Measurements from ENCODE around the gene OCIAD2. TPM values are rescaled to one million over a fixed set of nuclear protein-coding genes. Genes with fewer than 3 reads are reported as not detected.

The OCIAD2 gene, protein sequence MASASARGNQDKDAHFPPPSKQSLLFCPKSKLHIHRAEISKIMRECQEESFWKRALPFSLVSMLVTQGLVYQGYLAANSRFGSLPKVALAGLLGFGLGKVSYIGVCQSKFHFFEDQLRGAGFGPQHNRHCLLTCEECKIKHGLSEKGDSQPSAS
- 68.1 and 149 TPM in 2 replicates for total RNA-seq (2014; rRNA removed; shearing (Covaris generic); ENCODE audit: low replicate concordance)

DNA sequence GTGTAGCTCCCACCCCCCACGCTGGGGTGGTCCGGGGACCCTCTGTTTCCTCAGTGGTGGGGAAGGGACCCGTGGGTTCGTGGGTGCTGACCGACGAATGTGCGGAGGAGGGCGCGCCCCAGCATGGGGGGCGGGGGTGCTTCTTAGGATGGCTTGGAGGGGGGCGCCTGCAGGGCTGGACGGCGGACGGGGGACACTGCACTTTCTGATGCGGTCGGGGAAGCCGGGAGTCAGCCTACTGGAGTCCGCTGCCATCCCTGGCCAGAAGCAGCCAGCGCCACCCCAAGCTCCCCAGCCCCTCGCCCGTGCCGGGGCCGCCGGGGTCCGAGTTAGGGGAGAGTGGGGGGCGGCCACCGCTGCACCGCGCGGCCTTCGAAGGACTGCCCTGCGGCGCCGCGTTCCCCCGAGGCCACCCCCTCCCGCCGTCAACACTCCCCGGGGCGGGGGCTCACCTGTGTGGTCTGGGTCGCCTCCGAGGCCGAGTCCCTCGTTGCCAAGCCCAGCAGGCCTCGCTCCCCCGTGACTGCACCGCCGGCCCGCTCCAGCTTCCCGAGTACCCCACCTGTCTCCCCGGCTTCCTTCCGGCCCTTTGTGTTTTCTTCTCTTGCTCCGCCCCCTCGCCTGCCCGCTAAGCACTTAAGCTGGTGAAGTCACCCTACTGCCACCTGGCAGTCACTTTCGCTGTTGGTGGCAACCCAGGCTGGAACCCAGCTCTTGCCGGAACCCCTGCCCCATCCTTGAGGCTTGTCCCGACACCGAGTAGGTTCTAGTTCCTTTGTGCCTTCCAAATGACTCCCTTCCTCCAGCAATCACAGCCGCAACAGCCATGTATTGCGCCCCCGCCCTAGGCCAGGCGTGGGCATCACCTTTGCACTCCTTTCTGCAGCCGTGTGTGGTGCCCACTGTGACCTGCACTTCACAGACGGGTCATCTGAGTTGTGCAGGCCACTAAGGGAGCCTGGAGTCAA lies at the start of gene OCIAD2:
Gene OCIAD2 (minus strand): TSS at position 569 of the 968 bp plus-strand sequence. CDS start 2,225 bp downstream, outside the sequence.
- no peaks in the 10 kb centered on the region for H4K20me1 ChIP-seq (ENCODE audit: insufficient read depth, low read depth, low read length)

DNA sequence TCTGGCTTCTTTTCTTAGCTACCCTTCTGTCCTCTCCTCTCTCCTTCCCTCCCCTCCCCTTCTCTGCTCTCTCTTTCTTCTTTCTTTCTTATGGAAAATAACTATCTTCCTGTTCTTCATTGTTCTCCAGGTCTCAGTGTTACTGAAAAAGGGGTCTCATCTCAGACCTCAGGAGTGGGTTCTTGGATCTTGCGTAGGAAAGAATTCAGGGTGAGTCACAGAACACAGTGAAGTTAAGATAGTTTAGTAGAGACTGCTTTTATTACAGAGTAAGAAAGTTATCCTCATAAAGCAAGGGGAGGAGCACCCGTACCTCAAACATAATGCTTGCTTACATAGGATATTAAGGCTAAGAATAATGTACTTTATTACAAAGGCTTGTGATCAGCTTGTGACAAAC lies 47.7 kb upstream of the OCIAD2 start:
- no peak overlapping the region for H2AFZ ChIP-seq (ENCODE audit: low read length)

More for the DNA sequence above, at the start of gene OCIAD2:
- H3K4me1 ChIP-seq (ENCODE audit: low read length) = peaks cover 25% of the 10 kb centered on the region
- H3K4me2 ChIP-seq (ENCODE audit: low read depth, low read length, poor library complexity, severe bottlenecking) = peak within 1 kb of the TSS; percentile 83
- H2AFZ ChIP-seq (ENCODE audit: low read length) = peak within 1 kb of the TSS; percentile 95
- no peaks in the 10 kb centered on the region for H3K9me3 ChIP-seq (ENCODE audit: low read length)
- peaks cover 8% of the 10 kb centered on the region; the same call in 1 of the 2 replicates for H3K36me3 ChIP-seq (ENCODE audit: insufficient read depth, low read length)
- no peaks in the 10 kb centered on the region for H3K9me2 ChIP-seq (replicated peaks; ENCODE audit: insufficient read depth, low read length)
- H3K79me2 ChIP-seq (ENCODE audit: low read length) = peaks cover 24% of the 10 kb centered on the region
- H3K27me3 ChIP-seq (ENCODE audit: low read length) = no peaks in the 10 kb centered on the region
- peak within 1 kb of the TSS; percentile 11; the same call in 1 of the 2 replicates for H3K27ac ChIP-seq (ENCODE audit: low read length)
- DNase-seq = peak; percentile 94
- H3K4me3 ChIP-seq (ENCODE audit: low read length) = peak within 1 kb of the TSS; percentile 92
- peak within 1 kb of the TSS; percentile 85 for H3K9ac ChIP-seq (ENCODE audit: low read length)

DNA sequence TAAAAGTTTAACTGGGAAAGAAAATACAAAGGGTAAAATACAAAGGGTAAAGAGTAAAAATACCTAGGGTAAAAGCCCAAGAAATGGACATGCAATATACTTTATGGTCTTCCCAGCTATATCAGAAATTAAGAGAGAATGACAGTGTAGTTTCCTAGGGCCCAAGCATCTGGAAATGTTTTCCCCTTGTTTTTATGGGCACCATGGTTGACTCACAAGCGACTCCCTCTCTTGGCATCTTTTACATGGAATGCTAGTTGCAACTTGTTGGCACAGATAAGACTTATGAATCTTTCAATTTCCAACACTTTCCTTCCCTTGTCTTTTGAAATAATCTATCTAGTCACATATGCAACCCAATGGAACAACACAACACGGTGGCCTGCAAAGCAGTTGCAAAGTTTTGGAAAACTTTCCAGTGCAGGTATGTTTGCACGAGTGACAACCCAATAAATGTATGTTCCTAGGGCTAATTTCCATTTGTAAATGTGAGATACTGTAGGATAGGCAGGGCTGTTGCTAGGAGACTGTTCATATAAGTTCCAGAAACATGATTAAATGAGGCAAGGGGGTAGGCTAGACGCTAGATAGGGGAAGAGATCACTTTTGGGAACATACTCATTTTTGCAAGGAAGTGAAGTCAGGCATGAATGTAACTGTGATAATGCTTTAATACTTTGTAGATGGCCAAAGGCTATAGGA lies 43.1 kb upstream of the OCIAD2 start:
- no peak overlapping the region for H3K4me2 ChIP-seq (ENCODE audit: low read depth, low read length, poor library complexity, severe bottlenecking)
- no peak overlapping the region for H3K27ac ChIP-seq (ENCODE audit: low read length)
- no peak overlapping the region for H3K4me3 ChIP-seq (ENCODE audit: low read length)
- no peaks in the 10 kb centered on the region for H3K9me3 ChIP-seq (ENCODE audit: low read length)
- no peaks in the 10 kb centered on the region for H3K9me2 ChIP-seq (replicated peaks; ENCODE audit: insufficient read depth, low read length)
- H3K27me3 ChIP-seq (ENCODE audit: low read length) = no peaks in the 10 kb centered on the region
- H3K4me1 ChIP-seq (ENCODE audit: low read length) = peaks cover 5% of the 10 kb centered on the region
- H3K36me3 ChIP-seq (ENCODE audit: insufficient read depth, low read length) = no peaks in the 10 kb centered on the region
- no peak overlapping the region for H3K9ac ChIP-seq (ENCODE audit: low read length)
- no peaks in the 10 kb centered on the region for H4K20me1 ChIP-seq (ENCODE audit: insufficient read depth, low read depth, low read length)
- DNase-seq = no peak
- no peak overlapping the region for H2AFZ ChIP-seq (ENCODE audit: low read length)
- H3K79me2 ChIP-seq (ENCODE audit: low read length) = no peaks in the 10 kb centered on the region

More for the DNA sequence above, 47.7 kb upstream of the OCIAD2 start:
- Histone ChIP-seq H3K27me3 (ENCODE audit: low read length) (no peaks in the 10 kb centered on the region), H3K4me3 (ENCODE audit: low read length) (no peak overlapping the region), H3K79me2 (ENCODE audit: low read length) (no peaks in the 10 kb centered on the region), H3K4me1 (ENCODE audit: low read length) (peaks cover 5% of the 10 kb centered on the region), H4K20me1 (ENCODE audit: insufficient read depth, low read depth, low read length) (no peaks in the 10 kb centered on the region), H3K9me3 (ENCODE audit: low read length) (no peaks in the 10 kb centered on the region), H3K27ac (ENCODE audit: low read length) (no peak overlapping the region), H3K9me2 (replicated peaks; ENCODE audit: insufficient read depth, low read length) (no peaks in the 10 kb centered on the region), H3K4me2 (ENCODE audit: low read depth, low read length, poor library complexity, severe bottlenecking) (no peak overlapping the region), H3K9ac (ENCODE audit: low read length) (no peak overlapping the region), H3K36me3 (ENCODE audit: insufficient read depth, low read length) (no peaks in the 10 kb centered on the region)
- DNase-seq = no peak

DNA sequence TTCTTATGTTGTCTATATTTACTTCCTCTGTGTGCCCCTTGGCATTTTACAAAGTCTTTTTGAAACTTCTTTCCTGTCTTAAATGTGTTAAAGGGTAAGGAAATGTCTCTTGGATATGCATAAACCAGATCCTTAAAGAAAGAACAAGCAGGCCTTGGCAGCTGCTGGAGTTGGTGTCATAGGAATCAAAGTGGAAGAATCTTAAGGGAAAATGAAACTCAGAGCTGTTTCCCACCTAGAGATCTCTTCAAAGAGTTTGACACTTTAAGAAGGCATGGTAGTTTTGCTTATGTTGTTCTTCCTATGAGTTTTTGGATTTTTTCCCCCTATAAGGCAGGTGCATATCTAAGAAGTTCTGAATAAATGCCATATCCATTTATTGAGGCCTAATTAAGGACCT lies 42.5 kb upstream of the OCIAD2 start:
- Histone ChIP-seq H3K4me1 (ENCODE audit: low read length) (peaks cover 5% of the 10 kb centered on the region), H3K36me3 (ENCODE audit: insufficient read depth, low read length) (no peaks in the 10 kb centered on the region), H3K79me2 (ENCODE audit: low read length) (no peaks in the 10 kb centered on the region), H3K4me3 (ENCODE audit: low read length) (no peak overlapping the region), H2AFZ (ENCODE audit: low read length) (no peak overlapping the region), H3K27me3 (ENCODE audit: low read length) (no peaks in the 10 kb centered on the region), H3K27ac (ENCODE audit: low read length) (no peak overlapping the region), H3K4me2 (ENCODE audit: low read depth, low read length, poor library complexity, severe bottlenecking) (no peak overlapping the region), H3K9me2 (replicated peaks; ENCODE audit: insufficient read depth, low read length) (no peaks in the 10 kb centered on the region), H3K9me3 (ENCODE audit: low read length) (no peaks in the 10 kb centered on the region), H3K9ac (ENCODE audit: low read length) (no peak overlapping the region), H4K20me1 (ENCODE audit: insufficient read depth, low read depth, low read length) (no peaks in the 10 kb centered on the region)
- no peak for DNase-seq

DNA sequence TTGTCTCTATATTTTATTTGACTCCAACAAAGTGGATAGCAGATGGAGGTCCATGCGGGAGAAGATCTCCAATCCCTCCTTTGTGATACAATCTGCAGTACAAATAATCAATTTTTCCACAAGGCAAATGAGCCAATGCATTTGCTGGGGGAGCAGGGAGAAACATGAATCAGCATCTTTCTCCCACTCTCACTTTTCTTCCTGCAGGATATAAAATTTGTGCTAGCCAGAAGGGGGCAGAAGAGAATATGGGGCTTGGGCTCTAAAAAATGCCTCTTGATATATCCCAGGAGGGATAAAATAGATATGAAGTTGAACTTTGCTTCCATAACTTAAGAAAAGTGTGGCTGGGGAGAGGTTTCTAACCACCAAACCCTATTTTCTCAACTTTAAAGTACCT lies 41.2 kb upstream of the OCIAD2 start:
- no peak overlapping the region for H3K27ac ChIP-seq (ENCODE audit: low read length)

DNA sequence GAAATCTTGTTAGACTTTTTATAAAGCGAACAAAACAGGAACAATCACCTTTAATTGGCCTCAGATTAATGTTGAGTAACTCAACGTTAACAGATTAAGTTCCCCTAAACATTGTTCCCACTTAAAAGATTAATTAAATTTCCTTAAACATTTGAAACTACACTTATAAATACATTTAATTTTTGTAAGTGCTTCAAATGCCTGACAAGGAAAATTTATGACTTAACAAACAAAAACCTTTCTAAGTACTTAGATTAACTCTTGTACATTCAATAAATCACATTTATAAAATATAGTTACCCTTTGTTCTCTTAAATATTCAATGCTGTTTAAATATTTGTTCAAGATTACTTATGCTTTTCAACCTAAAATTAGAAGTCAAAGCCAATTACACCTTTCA lies 39.4 kb upstream of the OCIAD2 start:
- DNase-seq = no peak
- H3K79me2 ChIP-seq (ENCODE audit: low read length) = no peaks in the 10 kb centered on the region
- H3K9ac ChIP-seq (ENCODE audit: low read length) = no peak overlapping the region
- no peaks in the 10 kb centered on the region for H4K20me1 ChIP-seq (ENCODE audit: insufficient read depth, low read depth, low read length)
- no peak overlapping the region for H3K4me2 ChIP-seq (ENCODE audit: low read depth, low read length, poor library complexity, severe bottlenecking)
- no peak overlapping the region for H3K27ac ChIP-seq (ENCODE audit: low read length)
- H3K9me3 ChIP-seq (ENCODE audit: low read length) = no peaks in the 10 kb centered on the region
- H3K36me3 ChIP-seq (ENCODE audit: insufficient read depth, low read length) = no peaks in the 10 kb centered on the region
- H3K4me1 ChIP-seq (ENCODE audit: low read length) = no peaks in the 10 kb centered on the region
- H3K9me2 ChIP-seq (replicated peaks; ENCODE audit: insufficient read depth, low read length) = no peaks in the 10 kb centered on the region
- H3K4me3 ChIP-seq (ENCODE audit: low read length) = no peak overlapping the region
- no peaks in the 10 kb centered on the region for H3K27me3 ChIP-seq (ENCODE audit: low read length)
- no peak overlapping the region for H2AFZ ChIP-seq (ENCODE audit: low read length)

More for the DNA sequence above, 41.2 kb upstream of the OCIAD2 start:
- Histone ChIP-seq H3K4me1 (ENCODE audit: low read length) (peaks cover 3% of the 10 kb centered on the region), H2AFZ (ENCODE audit: low read length) (no peak overlapping the region), H3K9me3 (ENCODE audit: low read length) (no peaks in the 10 kb centered on the region), H4K20me1 (ENCODE audit: insufficient read depth, low read depth, low read length) (no peaks in the 10 kb centered on the region), H3K27me3 (ENCODE audit: low read length) (no peaks in the 10 kb centered on the region), H3K4me3 (ENCODE audit: low read length) (no peak overlapping the region), H3K4me2 (ENCODE audit: low read depth, low read length, poor library complexity, severe bottlenecking) (no peak overlapping the region), H3K9me2 (replicated peaks; ENCODE audit: insufficient read depth, low read length) (no peaks in the 10 kb centered on the region), H3K36me3 (ENCODE audit: insufficient read depth, low read length) (no peaks in the 10 kb centered on the region), H3K79me2 (ENCODE audit: low read length) (no peaks in the 10 kb centered on the region), H3K9ac (ENCODE audit: low read length) (no peak overlapping the region)
- DNase-seq = no peak

DNA sequence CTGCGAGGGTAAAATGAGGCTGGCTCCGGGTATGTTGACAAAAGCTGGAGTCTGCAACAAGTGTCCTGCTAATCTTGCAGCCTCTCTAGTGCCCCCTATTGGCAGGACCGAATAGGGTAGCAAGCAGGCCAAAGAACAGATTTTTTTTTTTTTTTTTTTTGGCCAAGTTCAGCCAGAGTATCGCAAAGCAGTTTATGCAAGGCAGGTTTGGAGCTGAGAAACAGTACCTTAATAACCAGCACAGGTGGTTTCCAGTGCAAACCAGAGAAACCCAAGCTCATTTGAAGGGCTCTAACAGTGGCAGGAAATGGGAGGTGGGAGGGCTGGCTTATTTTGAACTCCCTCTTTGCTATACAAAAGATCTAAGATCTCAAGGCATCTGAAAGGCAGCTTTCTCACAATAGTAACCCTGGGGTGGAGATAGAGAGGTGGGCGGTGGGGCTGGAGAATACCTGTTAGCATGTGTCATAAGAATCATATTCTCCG lies 38.2 kb upstream of the OCIAD2 start:
- DNase-seq = peak; percentile 83
- Histone ChIP-seq H3K4me1 (ENCODE audit: low read length) (no peaks in the 10 kb centered on the region), H3K9me3 (ENCODE audit: low read length) (no peaks in the 10 kb centered on the region), H3K36me3 (ENCODE audit: insufficient read depth, low read length) (no peaks in the 10 kb centered on the region), H4K20me1 (ENCODE audit: insufficient read depth, low read depth, low read length) (no peaks in the 10 kb centered on the region), H3K4me2 (ENCODE audit: low read depth, low read length, poor library complexity, severe bottlenecking) (no peak overlapping the region), H3K9me2 (replicated peaks; ENCODE audit: insufficient read depth, low read length) (no peaks in the 10 kb centered on the region), H3K27ac (ENCODE audit: low read length) (no peak overlapping the region), H3K27me3 (ENCODE audit: low read length) (no peaks in the 10 kb centered on the region), H3K9ac (ENCODE audit: low read length) (no peak overlapping the region), H3K79me2 (ENCODE audit: low read length) (no peaks in the 10 kb centered on the region), H3K4me3 (ENCODE audit: low read length) (no peak overlapping the region), H2AFZ (ENCODE audit: low read length) (no peak overlapping the region)

DNA sequence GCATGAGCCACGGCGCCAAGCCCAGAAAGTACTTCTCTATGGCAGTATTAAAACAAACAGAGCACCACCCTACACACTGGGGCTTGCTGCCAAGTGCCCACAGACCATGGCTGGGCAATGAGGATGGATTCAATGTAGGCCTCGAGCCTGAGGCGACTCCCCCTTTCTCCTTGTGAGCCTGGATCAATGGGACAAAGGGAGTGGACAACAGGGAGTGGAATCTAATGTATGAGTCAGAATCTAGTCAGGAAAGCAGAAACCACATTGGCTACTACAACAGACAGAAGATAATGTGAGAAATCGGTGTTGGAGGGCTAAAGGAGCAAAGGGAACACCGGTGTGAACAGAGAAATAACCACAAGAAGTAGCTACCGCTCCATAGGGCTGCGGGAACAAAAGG lies 37.7 kb upstream of the OCIAD2 start:
- no peaks in the 10 kb centered on the region for H3K9me3 ChIP-seq (ENCODE audit: low read length)
- no peak overlapping the region for H3K9ac ChIP-seq (ENCODE audit: low read length)
- no peak for DNase-seq
- no peaks in the 10 kb centered on the region for H3K79me2 ChIP-seq (ENCODE audit: low read length)
- no peak overlapping the region for H3K4me3 ChIP-seq (ENCODE audit: low read length)
- no peaks in the 10 kb centered on the region for H3K9me2 ChIP-seq (replicated peaks; ENCODE audit: insufficient read depth, low read length)
- no peak overlapping the region for H2AFZ ChIP-seq (ENCODE audit: low read length)
- no peak overlapping the region for H3K4me2 ChIP-seq (ENCODE audit: low read depth, low read length, poor library complexity, severe bottlenecking)
- no peaks in the 10 kb centered on the region for H3K4me1 ChIP-seq (ENCODE audit: low read length)
- H3K27me3 ChIP-seq (ENCODE audit: low read length) = no peaks in the 10 kb centered on the region
- H3K36me3 ChIP-seq (ENCODE audit: insufficient read depth, low read length) = no peaks in the 10 kb centered on the region
- no peaks in the 10 kb centered on the region for H4K20me1 ChIP-seq (ENCODE audit: insufficient read depth, low read depth, low read length)
- H3K27ac ChIP-seq (ENCODE audit: low read length) = no peak overlapping the region
